ENCODE measurements around the gene SHC3.

SHC3 gene

DNA sequence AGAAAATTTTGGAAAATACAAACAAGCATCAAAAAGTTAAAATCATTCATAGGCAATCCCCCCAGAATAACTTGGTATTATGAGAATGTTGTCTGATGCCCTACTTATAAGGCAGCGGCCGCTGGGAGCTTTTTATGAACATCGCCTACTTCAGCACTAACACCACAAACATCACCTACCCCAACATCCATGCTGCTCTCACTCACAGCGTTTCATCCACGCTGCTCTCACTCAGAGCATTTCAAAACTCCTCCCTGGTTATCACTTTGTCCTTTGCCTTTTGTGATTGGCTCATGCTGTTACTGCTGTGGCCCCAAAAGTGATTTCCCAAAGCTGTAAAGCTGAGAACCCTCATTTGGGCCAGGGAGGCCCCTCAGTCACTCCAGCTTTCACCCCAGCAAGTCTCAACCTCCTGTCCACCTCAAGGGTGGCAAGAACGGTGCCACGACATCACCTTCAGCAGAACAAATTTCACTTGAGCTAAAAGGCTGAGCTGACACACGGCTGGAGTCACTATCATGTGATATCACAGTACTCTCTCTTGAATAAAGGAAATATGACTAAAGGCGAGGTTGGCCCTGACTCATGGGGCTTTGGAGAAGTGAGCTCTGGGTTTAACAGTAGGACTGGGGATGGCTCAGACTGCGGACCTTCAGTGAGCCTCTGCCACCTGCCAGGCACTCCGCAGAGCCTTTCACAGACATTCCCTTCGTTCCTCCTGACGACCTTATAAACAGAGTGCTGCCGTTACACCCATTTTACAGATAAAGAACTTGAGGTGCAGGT, 25.2 kb downstream of the SHC3 start:
- no peak overlapping the region for H3K4me3 ChIP-seq (ENCODE audit: control insufficient read depth, low read depth, low read length)
- TF ChIP-seq, protein P1, sequence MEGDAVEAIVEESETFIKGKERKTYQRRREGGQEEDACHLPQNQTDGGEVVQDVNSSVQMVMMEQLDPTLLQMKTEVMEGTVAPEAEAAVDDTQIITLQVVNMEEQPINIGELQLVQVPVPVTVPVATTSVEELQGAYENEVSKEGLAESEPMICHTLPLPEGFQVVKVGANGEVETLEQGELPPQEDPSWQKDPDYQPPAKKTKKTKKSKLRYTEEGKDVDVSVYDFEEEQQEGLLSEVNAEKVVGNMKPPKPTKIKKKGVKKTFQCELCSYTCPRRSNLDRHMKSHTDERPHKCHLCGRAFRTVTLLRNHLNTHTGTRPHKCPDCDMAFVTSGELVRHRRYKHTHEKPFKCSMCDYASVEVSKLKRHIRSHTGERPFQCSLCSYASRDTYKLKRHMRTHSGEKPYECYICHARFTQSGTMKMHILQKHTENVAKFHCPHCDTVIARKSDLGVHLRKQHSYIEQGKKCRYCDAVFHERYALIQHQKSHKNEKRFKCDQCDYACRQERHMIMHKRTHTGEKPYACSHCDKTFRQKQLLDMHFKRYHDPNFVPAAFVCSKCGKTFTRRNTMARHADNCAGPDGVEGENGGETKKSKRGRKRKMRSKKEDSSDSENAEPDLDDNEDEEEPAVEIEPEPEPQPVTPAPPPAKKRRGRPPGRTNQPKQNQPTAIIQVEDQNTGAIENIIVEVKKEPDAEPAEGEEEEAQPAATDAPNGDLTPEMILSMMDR (conservative IDR thresholded peaks at IDR 0.05; ENCODE audit: control insufficient read depth, insufficient read depth, low read depth, low read length) = no peak
- DNase-seq (ENCODE audit: low read depth) = peak; percentile 94

DNA sequence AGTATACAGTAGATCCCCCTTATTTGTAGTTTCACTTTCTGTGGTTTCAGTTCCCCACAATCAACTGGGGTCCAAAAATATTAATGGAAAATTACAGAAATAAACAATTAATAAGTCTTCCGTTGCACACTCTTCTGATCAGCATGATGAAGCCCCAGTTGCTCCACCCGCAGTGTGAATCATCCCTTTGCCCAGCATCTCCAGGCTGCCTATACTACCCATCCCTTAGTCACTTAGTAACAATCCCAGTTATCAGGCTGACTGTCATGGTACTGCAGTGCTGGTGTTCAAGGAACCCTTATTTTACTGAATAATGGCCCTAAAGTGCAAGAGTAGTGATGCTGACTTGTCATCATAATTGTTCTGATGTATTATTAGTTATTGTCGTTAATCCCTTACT, 28.9 kb downstream of the SHC3 start:
- peak; percentile 82 for DNase-seq (ENCODE audit: low read depth)

DNA sequence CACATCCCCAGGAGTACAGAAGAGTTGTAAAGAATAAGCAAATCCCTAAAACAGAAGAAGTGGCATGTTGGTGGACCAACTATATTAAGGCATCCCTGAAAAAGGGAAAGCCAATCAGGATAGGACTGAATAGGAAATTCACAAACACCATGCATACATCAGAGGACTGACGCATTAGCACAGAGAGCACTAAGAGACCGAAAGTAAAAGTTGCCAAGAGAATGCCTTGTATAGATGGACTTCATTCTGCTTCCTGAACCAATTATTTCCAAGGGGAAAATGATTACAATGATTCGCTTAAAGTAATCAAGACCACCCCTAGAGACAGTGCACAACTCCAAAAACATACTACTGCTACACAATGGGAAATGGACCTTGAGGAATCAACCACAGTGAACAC, 33.5 kb downstream of the SHC3 start:
- peak; percentile 30 for DNase-seq (ENCODE audit: low read depth)
- no peak overlapping the region for H3K4me3 ChIP-seq (ENCODE audit: control insufficient read depth, low read depth, low read length)
- TF ChIP-seq, protein P1 (conservative IDR thresholded peaks at IDR 0.05; ENCODE audit: control insufficient read depth, insufficient read depth, low read depth, low read length) = no peak

More for the DNA sequence above, 28.9 kb downstream of the SHC3 start:
- no peak overlapping the region for H3K4me3 ChIP-seq (ENCODE audit: control insufficient read depth, low read depth, low read length)
- TF ChIP-seq, protein P1 (conservative IDR thresholded peaks at IDR 0.05; ENCODE audit: control insufficient read depth, insufficient read depth, low read depth, low read length) = no peak

DNA sequence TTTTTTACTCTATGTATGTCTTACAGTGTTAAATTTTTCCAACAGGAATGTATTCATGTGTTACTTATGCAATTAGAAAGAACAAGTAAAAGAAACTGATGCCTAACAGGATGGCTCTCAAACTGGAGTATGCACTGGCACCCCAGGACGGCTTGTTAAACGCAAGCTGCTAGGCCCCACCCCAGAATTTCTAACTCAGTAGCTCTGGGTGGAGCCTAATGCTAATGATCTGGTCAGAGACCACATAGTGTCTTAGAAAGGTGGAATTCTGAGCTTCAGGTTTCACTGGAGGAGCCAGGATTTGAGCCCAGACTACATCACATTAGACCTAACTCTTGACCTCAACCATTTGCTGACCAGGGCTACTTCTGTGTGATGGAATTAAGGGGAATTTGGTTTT, 34.4 kb downstream of the SHC3 start:
- no peak for DNase-seq (ENCODE audit: low read depth)
- TF ChIP-seq, protein P1 (conservative IDR thresholded peaks at IDR 0.05; ENCODE audit: control insufficient read depth, insufficient read depth, low read depth, low read length) = no peak
- no peak overlapping the region for H3K4me3 ChIP-seq (ENCODE audit: control insufficient read depth, low read depth, low read length)

DNA sequence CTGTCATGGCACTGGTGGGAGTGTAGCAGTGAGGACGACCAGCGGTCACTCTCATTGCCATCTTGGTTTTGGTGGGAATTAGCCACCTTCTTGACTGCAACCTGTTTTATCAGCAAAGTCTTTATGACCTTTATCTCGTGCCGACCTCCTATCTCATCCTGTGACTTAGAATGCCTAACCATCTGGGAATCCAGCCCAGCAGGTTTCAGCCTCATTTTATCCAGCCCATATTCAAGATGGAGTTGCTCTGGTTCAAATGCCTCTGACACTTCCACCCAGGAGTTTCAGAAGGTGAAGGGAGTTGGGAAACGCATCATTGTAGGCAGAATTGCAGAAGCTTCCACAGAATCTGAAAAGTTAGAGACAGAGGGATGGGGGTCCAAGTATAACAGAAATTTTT, 35.4 kb downstream of the SHC3 start:
- DNase-seq (ENCODE audit: low read depth) = no peak
- TF ChIP-seq, protein P1 (conservative IDR thresholded peaks at IDR 0.05; ENCODE audit: control insufficient read depth, insufficient read depth, low read depth, low read length) = no peak
- no peak overlapping the region for H3K4me3 ChIP-seq (ENCODE audit: control insufficient read depth, low read depth, low read length)

DNA sequence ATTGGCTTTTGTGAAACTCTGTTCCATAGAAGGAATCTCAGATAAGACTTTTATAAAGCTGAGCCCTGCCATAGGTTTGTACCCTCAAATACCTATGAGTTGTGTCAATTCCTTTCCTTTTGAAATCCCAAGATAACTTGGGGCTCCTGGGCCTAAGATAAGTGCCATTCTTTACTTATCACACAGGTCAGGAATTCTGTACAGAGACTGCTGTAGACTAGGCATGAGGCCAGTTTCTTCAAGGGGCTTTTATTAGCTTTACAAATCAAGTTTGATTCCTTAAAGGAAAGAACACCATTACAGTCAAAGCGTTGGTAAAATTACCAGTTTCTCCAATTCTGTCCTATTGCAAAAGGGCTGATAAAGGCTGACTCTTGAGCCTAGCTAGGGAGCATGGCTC, 39.2 kb downstream of the SHC3 start:
- DNase-seq (ENCODE audit: low read depth) = no peak
- TF ChIP-seq, protein P1 (conservative IDR thresholded peaks at IDR 0.05; ENCODE audit: control insufficient read depth, insufficient read depth, low read depth, low read length) = no peak
- no peak overlapping the region for H3K4me3 ChIP-seq (ENCODE audit: control insufficient read depth, low read depth, low read length)

Data from fibroblast of mammary gland (primary cell).